Sigmoid colon (tissue), 4 donors: ENCODE data around the gene HMCN2.

Experiments used
- POLR2A ChIP-seq, 2 donors: fragments of 450-650 bp; IDR thresholded peaks; one replicate each; pipeline ENCODE4 v1.6.1; 2016; ENCODE audit warnings: antibody characterized with exemption in 2 of 2, mild to moderate bottlenecking in 2 of 2, moderate library complexity in 2 of 2
- POLR2AphosphoS5 ChIP-seq, 4 donors: sonication (generic); formaldehyde crosslinking; IDR thresholded peaks; one replicate each; pipeline ENCODE4 v1.6.1; 2017; ENCODE audit warnings: antibody characterized with exemption in 4 of 4
- TF ChIP-seq, protein P1 (sequence below), 4 experiments: fragments of 450-650 bp in 3 of 4; fragments of 200-600 bp in 1 of 4; IDR thresholded peaks; one replicate each; pipeline ENCODE4 v1.5.1; 2016 to 2019; ENCODE audit warnings: antibody characterized with exemption in 4 of 4, mild to moderate bottlenecking in 3 of 4, moderate library complexity in 2 of 4

DNA sequence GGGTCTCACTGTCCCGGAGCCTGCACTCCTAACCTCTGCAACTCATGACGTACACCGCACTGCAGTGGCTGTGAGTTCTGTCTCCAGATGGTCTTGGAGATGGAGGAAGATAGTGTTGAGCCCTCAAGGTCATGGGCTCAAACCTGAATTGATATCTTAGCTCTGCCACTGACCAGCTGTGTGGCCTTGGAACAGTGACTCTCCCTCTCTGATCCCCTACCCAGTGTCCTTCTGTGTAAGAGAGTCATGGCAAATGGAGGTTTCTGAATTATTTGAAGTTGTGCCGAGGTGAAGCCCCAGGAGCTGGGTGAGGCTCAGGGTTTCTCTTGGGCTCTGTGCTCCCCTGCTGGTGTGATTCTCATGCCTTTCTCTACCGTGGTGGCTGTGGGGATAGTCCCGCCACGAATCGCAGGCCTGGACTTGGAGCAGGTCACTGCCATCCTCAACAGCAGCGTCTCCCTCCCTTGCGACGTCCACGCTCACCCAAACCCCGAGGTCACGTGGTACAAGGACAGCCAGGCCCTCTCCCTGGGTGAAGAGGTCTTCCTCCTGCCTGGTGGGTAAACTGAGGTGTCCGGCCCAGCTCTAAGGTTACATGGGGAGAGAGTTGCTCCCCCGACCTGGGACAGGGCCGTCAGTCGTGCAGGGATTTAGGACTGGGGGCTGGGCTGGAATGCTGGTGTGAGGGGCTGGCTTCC lies 118.6 kb downstream of the HMCN2 start:
- TF ChIP-seq POLR2AphosphoS5 (IDR thresholded peaks at IDR 0.05) (no peak), POLR2A (IDR thresholded peaks at IDR 0.05) (no peak)
- TF ChIP-seq, protein P1, sequence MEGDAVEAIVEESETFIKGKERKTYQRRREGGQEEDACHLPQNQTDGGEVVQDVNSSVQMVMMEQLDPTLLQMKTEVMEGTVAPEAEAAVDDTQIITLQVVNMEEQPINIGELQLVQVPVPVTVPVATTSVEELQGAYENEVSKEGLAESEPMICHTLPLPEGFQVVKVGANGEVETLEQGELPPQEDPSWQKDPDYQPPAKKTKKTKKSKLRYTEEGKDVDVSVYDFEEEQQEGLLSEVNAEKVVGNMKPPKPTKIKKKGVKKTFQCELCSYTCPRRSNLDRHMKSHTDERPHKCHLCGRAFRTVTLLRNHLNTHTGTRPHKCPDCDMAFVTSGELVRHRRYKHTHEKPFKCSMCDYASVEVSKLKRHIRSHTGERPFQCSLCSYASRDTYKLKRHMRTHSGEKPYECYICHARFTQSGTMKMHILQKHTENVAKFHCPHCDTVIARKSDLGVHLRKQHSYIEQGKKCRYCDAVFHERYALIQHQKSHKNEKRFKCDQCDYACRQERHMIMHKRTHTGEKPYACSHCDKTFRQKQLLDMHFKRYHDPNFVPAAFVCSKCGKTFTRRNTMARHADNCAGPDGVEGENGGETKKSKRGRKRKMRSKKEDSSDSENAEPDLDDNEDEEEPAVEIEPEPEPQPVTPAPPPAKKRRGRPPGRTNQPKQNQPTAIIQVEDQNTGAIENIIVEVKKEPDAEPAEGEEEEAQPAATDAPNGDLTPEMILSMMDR (IDR thresholded peaks at IDR 0.05): no peak
